TTC549 (cell line): ENCODE data around the gene TTC28.
"Not testable (repeated sequence)": the region's sequence is repeated elsewhere in the genome, so short reads cannot be mapped to it uniquely, and the experiment has no call there.

Source experiments
- FAIRE-seq: peaks from 2 replicates; lab custom pipeline; 2012; peaks lifted over from hg19 to GRCh38; lab: Jason Lieb, UNC

Gene TTC28

GRCh38 chr22:28557184-28557583 is 122.5 kb downstream of the TTC28 start:
- no peak for FAIRE-seq

DNA sequence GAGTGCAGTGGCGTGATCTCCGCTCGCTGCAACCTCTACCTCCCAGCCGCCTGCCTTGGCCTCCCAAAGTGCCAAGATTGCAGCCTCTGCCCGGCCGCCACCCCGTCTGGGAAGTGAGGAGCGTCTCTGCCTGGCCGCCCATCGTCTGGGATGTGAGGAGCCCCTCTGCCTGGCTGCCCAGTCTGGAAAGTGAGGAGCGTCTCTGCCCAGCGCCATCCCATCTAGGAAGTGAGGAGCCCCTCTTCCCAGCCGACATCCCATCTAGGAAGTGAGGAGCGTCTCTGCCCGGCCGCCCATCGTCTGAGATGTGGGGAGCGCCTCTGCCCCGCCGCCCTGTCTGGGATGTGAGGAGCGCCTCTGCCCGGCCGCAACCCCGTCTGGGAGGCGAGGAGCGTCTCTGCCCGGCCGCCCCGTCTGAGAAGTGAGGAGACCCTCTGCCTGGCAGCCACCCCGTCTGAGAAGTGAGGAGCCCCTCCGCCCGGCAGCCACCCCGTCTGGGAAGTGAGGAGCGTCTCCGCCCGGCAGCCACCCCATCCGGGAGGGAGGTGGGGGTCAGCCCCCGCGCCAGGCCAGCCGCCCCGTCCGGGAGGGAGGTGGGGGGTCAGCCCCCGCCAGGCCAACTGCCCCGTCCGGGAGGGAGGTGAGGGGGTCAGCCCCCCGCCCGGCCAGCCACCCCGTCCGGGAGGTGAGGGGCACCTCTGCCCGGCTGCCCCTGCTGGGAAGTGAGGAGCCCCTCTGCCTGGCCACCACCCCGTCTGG is 126.4 kb downstream of the TTC28 start:
- FAIRE-seq = not testable (repeated sequence)

DNA sequence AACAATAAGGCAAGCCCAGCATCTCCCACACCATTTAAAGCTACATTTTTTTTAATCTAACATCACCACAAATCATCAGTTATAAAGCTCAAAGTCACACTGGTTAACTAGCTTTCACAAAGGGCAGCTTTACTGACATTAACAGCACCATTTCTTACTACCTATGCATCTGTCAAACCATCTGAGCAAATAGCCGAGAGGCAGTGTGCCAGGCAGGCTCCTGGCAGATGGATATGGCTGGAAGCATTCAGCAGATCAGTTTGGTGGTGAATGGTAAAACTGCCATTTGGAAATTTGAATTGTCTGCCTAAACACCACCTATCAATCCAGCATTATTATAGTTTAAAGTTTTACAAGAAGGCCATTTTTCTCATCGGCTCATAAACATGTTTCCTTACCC is 131.2 kb downstream of the TTC28 start:
- FAIRE-seq = no peak

GRCh38 chr22:28547132-28547842 is 132.4 kb downstream of the TTC28 start:
- no peak for FAIRE-seq

- no peak for FAIRE-seq
Observed at GRCh38 chr22:28544431-28544868, 135.2 kb downstream of the TTC28 start.

DNA sequence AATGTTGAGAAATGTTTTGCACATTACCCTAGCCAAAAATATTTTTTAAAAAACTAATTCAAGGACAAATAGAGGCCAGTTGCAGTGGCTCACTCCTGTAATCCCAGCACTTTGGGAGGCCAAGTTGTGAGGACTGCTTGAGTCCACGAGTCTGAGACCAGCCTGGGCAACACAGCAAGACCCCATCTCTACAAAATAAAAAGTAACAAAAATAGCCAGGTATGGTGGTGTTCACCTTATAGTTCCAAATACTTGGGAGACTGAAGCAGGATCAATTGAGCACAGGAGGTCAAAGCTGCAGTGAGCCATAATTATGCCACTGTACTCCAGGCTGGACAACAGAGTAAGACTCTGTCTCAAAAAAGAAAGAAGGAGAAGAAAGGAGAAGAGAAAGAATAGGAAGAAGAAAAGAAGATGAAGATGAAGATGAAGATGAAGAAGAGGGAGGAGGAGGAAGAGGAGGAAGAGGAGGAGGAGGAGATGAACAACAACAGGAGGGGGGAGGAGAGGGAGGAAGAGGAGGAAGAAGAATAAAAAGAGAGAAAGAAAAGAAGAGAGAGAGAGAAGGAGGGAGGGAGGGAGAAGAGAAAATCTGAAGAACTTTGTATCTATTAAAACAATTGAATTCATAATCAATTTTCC is 136.5 kb downstream of the TTC28 start:
- FAIRE-seq = no peak

DNA sequence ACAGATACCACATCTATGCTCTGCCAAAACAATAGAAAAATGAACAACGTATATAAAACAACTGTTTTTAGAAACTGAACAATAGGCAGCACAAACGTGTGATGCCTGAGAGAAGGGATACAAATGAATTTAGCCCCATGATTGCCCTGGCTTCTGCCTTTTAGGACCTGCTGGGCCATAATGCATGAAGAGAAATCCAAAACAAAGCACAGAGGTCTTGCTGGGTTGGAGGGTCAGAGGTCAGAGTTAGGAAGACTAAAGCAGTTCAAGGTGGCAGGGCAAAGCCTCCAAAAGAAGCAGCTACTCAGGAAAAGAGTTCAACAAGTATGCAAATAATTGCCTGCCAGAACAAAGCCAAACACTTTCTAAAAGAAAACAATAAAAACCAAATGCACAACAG is 138.5 kb downstream of the TTC28 start:
- no peak for FAIRE-seq

DNA sequence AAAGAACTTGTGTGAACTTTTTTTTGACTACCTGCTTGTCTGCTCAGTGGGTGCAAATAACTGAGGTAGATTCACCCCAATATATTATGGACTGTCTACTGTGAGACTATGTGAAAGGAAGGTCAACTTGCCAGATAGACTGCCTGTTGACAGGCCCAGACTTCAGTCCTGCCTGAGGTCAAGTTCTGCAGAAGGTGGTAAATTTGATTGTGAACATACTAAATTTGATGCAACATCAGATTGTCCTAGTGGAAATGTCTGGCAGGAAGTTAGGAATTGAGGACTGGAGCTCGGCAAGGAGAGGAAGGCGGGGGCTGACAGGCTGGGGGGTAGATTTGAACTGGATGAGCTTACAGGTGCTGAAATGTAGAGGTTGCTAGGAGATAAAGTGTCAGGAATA is 140.7 kb downstream of the TTC28 start:
- FAIRE-seq = no peak

DNA sequence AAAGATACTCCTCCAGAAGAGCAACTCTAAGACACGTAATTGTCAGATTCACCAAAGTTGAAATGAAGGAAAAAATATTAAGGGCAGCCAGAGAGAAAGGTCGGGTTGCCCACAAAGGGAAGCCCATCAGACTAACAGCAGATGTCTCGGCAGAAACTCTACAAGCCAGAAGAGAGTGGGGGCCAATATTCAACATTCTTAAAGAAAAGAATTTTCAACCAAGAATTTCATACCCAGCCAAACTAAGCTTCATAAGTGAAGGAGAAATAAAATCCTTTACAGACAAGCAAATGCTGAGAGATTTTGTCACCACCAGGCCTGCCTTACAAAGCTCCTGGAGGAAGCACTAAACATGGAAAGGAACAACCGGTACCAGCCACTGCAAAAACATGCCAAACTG is 149.1 kb downstream of the TTC28 start:
- not testable (repeated sequence) for FAIRE-seq

DNA sequence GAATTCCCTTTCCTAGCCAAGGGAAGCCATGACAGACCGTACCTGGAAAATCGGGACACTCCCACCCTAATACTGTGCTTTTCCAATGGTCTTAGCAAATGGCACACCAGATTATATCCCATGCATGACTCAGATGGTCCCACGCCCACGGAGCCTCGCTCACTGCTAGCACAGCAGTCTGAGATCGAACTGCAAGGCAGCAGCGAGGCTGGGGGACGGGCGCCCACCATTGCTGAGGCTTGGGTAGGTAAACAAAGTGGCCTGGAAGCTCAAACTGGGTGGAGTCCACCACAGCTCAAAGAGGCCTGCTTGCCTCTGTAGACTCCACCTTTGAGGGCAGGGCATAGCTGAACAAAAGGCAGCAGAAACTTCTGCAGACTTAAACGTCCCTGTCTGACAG is 150.5 kb downstream of the TTC28 start:
- not testable (repeated sequence) for FAIRE-seq

GRCh38 chr22:28521451-28521850 is 158.2 kb downstream of the TTC28 start:
- FAIRE-seq = no peak

DNA sequence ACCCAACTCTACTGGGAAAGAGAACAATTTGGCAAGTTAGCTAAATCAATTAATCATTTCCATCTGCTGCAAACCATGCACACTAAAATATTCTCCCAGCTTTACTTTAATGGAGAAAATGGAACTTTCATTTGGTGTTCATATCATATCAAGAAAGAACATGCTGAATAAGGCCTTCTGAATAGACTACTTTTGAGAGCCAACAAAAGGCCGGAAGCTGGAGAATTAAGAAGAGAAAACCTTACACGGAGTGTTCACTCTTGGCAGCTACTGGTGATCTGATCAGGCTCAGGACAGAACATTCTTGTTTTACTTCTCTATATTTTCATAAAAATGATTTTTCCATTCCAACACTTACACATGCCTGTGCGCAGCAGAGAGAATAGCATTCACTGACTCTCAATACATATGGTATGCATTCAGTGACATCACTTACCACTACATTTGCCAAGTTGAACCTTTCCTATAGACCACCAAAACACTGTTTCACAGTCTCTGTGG is 165.3 kb downstream of the TTC28 start:
- FAIRE-seq = no peak

DNA sequence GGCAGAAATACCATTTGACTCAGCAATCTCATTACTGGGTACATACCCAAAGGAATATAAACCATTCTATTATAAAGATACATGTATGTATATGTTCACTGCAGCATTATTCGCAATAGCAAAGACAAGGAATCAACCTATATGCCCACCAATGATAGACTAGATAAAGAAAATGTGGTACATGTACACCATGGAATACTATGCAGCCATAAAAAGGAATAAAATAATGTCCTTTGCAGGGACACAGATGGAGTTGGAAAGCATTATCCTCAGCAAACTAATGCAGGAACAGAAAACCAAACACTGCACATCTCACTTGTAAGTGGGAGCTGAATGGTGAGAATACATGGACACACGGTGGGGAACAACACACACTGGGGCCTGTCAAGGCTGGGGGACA is 167.3 kb downstream of the TTC28 start:
- FAIRE-seq = not testable (repeated sequence)

- no peak for FAIRE-seq
Observed at GRCh38 chr22:28507896-28508295, 171.7 kb downstream of the TTC28 start.

DNA sequence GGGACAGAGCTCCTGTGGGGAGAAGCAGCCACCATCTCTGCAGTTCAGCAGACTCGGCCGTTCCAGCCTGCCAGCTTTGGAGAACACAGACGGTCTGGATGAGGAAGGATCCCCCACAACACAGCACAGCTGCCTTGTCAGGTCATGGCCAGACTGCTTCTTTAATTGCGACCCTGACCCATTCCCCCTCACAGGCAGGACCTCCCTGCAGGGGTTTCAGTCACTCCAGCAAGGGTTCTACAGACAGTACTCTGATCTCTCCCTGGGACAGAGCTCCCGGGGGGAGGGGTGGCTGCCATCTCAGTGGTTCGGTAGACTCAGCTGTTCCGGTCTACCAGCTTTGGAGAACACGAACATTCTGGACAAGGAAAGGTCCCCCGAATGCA is 173.5 kb downstream of the TTC28 start:
- FAIRE-seq = no peak

- FAIRE-seq = no peak
Observed at GRCh38 chr22:28505416-28506149, 174.1 kb downstream of the TTC28 start.

DNA sequence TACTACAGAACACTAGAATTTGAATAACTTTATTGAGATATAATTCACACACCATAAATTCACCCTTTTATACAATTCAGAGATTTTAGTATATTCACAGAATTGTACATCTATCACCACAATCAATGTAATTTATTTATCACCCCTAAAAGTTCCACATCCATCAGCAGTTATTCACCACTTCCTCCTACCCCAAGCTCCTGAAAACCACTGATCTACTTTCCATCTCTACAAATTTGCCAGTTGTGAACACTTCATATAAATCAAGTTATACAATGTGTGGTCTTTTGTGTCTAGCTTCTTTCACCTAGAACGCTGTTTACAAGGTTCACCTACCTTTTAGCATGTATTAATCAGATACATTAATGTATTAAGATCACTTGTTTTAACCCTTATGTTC is 179.6 kb downstream of the TTC28 start:
- FAIRE-seq = no peak

DNA sequence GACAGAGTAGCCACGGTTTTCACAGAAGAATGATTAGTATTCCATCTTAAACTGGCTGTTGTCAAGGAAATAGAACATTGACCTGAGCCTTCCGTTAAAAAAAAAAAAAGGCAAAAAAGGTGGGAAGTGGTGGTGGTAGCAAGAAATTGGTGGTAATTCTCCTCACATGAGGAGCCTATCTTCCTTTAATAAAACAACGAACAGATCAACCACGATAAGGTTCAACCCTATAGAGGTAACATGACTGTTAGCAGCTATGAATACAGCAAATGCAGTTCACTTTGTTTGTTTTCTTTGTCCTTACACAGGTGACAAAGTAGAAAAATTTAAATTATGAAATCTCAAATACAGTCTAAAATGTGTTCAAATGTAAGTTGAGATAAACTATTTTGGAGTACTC is 181.6 kb downstream of the TTC28 start:
- FAIRE-seq = no peak

DNA sequence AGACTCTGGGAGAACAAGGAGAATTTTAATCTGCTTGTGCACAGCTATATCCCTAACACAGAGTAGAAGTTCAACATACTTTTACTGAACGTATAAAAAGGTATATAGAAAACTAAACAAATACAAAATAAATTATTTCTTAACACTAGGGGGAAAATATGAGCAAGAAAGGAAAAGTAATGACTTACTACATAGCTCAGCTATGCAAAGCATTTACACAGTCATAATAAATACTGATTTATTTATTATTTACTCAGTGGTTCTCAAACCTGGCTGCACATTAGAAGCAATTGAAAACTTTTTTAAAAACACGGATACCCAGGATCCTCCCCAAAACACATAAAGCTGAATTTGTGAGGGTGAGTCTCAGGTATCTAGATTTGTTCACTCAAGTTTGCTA is 182.5 kb downstream of the TTC28 start:
- no peak for FAIRE-seq

- not testable (repeated sequence) for FAIRE-seq
Observed at GRCh38 chr22:28491289-28491688, 188.4 kb downstream of the TTC28 start.

GRCh38 chr22:28488825-28489224 is 190.8 kb downstream of the TTC28 start:
- FAIRE-seq = no peak

DNA sequence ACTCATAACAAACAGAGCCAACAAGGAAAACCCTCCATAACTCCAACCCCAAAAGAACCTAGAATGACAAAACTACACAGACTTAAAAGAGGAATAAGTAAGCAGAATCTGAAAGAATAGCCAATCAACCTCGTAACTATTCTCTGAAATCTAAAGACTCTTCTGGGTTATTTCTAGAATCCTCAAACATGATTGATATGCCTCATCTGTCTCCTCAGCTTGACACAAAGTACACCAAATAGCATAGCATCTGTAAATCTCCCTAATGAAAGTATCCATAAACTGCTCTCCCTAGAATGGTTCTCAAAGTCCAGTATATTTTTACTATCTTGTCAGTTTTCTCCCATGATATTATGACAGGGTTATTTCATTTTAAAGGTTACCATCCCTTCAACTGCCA is 195.0 kb downstream of the TTC28 start:
- FAIRE-seq = no peak

- no peak for FAIRE-seq
Observed at GRCh38 chr22:28481725-28482124, 197.9 kb downstream of the TTC28 start.
